GM18858 (cell line): ENCODE measurements around the gene CALD1.

Source experiments
- ATAC-seq: cut with Tn5 transposase; IDR thresholded peaks from one replicate; pipeline ENCODE4 v1.9.1; 2021; ENCODE audit not compliant: unreplicated experiment

CALD1 gene, protein sequence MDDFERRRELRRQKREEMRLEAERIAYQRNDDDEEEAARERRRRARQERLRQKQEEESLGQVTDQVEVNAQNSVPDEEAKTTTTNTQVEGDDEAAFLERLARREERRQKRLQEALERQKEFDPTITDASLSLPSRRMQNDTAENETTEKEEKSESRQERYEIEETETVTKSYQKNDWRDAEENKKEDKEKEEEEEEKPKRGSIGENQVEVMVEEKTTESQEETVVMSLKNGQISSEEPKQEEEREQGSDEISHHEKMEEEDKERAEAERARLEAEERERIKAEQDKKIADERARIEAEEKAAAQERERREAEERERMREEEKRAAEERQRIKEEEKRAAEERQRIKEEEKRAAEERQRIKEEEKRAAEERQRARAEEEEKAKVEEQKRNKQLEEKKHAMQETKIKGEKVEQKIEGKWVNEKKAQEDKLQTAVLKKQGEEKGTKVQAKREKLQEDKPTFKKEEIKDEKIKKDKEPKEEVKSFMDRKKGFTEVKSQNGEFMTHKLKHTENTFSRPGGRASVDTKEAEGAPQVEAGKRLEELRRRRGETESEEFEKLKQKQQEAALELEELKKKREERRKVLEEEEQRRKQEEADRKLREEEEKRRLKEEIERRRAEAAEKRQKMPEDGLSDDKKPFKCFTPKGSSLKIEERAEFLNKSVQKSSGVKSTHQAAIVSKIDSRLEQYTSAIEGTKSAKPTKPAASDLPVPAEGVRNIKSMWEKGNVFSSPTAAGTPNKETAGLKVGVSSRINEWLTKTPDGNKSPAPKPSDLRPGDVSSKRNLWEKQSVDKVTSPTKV

DNA sequence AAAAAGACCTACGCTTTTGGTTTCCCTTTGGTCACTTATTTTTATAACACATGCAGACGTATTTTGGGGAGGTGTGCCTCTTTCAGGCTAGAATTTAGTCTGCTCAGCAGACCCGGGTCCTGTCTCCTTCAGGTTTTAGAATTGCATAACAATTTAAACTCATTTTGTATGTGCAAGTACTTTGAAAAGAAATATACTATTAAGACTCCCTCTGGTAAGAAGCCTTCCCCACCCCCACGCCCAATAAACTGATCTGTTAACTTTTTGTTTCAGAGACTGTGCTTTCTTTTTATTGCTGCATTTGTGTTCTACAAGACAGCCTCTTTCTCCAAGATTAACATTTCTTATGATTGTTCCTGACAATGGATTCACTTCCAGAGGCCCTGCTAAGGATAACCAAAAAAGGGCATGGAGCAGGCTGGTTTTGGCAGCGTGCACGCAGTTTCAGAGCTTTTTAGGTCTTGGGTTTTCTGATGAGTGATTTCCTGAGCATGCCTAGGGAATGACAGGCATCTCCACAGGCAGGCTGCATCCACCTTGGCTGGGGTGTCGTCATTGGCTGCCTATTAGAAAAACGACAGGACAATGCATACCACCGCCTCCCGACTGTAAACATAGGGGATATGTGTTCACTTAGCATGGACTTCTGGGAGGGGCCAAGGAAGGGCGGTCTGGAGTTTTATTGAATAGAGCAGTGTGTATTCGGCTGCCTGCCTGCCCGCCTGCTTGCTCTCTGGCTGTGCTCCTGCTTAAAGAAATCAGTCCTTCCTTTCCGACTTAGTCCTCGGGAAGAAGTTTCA lies at the start of gene CALD1:
CALD1 (plus strand) TSS at position 694 of the 800 bp plus-strand sequence. CDS start 88,100 bp downstream, outside the sequence.
- no peak for ATAC-seq

DNA sequence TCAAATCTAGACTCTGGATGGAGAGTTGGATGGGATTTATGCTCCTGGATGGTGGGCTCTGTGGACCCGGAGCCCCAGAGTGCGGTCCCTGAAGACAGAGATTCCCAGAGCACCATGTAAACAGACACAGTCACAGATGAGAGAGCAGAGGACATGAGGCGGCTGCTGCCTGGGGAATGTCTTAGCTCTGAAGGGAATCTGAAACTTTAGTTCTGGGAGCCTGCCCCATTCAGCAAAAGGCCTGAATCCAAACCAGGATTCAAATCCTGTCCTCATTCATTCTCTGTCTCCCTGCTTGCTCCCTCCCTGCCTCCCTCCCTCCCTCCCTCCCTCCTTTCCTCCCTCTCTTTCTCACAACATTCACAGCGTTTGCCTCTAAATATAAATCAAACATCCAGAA lies 49.5 kb upstream of the CALD1 start:
- ATAC-seq = no peak

DNA sequence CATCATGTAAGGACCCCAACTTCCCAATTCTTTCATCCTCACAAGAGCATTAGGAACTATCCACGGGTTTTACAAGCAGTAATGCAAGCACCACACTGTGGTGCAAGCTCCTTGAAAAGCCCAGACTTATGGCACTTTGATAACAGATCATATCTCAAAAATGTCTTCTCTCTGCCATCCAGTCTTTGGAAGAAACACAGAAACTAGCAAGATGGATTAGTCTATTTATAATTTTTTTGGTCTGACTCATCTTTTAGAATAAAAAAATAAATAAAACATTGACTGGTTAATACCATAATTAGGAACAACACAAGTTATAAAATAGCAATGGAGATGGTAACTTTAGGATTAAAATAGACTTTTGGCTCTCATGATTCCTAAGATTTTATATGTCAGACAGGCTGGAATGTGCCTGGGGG lies 49.0 kb upstream of the CALD1 start:
- ATAC-seq = no peak

DNA sequence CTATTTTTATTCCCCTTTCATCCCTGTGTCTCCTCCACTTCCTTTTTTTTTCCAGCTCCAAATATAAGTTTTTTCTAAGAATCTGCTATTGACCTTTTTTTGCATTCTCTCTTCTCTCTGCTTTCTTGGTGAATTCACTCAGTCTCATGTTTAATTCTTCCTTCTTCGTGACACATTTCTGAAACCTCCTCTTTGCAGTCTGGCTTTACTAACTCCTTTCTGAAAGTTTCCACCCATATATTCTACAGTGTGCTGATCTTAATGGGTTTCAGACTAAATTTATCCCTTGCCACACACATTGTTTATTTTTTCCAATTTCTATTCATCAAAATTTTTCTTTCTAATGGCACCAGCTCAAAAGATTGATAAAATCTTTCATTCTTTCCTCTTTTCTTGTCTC lies 47.8 kb upstream of the CALD1 start:
- ATAC-seq = no peak

DNA sequence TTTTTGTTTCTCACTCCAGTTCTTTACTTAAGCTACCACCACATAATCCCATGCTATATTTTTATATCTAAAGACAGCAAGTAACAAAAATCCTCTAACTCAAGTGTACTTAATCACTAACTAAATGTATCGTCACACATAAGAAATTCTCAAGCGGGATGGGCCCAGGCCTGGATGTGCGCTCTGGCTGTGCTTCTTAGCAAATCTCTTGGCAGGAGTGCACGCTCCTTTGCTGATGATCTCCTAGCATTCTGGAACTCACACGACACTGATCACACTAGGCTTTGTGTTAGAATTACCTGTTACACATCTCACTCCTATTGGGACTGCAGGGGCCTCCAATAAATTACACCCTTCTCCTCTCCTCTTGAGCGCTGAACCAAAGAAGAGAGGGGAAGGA lies 46.7 kb upstream of the CALD1 start:
- no peak for ATAC-seq

DNA sequence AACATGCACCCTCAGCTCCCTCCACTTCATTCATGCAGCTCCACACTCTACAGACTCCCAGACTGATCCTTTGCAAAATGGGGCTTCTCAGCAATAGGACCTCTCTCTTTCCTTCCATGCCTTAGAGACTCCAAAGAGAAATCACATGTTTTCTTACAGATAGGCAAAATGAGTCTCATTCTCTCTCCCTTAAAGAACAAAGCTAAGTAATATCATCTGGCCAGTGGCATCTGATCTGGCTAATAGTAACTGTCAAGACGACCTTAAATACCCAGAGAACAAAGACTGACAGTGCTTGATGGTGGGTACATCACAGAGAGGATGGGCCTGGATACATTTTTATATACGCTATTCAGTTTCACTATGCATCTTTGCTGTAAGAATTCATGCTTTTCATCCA lies 43.1 kb upstream of the CALD1 start:
- ATAC-seq = no peak

DNA sequence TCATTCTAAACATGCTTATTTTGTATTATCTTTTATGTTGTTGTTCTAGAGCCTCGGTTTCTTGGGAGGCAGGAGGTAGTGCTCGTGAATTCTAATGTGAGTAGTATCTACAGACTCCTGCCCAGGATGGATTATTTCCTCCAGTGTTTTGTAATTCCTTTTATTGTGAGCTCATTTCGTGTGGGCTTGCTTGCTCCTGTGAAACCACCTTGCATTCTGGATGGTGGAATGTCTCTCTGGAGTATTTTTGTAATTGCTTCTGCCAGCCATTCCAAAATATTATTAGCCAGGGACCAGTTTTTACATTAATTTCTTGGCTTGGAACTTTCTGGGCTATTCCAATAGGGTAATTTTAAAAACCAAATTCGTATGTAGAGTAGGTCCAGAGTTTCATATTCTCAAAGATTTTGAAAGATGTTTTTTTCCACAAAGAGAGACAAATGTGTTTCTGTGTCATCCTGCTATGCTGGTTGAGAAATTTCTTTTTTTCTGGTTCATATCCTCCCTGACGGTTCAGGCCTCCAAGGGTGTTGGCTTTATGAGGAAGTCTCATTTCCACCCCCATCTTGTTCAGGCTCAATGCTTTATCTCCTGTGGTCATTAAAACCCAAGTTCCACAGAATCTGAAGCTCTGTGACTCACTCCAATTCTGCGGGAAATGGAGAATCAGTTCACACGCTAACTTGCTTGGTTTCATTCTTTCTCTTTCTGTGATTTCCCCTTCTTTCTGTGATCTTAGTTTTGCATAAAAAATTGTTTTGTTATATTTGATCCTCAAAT lies 41.7 kb upstream of the CALD1 start:
- ATAC-seq = no peak

DNA sequence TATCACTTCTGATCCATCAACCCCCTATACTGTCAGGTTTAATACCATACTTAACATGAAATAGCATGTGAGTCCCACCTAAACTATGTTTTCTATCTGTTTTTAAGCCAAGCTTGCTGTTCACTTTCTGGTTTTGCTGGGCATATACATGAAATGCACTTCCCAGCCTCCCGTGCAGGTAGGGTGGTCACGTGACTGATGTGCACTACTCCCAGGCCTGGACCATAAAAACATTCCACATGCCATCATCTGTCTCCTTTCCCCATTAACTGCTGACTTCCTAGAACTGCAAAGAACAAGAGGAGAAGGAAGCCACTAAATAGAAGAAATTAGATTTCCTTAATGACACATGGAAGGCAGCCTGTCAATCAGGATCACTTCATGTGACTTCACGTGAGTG lies 40.1 kb upstream of the CALD1 start:
- ATAC-seq = no peak

DNA sequence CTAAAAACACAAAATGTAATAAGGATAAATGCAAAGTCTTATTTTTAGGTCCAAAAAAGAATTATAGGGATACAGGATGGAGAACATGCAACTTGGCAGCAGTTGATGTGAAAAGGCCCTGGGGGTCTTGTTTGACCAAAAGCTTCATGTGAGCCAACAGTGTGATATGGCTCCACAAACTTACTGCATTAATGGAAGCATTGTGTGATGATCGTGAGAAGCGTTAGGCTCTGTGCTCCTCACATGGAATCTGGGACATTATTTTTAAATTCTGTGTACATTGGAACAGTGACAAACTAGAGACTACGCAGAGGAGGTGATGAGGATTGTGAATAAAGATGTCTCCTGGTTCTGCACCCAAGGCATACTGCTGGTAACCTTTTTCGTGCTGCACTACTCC lies 39.1 kb upstream of the CALD1 start:
- no peak for ATAC-seq

DNA sequence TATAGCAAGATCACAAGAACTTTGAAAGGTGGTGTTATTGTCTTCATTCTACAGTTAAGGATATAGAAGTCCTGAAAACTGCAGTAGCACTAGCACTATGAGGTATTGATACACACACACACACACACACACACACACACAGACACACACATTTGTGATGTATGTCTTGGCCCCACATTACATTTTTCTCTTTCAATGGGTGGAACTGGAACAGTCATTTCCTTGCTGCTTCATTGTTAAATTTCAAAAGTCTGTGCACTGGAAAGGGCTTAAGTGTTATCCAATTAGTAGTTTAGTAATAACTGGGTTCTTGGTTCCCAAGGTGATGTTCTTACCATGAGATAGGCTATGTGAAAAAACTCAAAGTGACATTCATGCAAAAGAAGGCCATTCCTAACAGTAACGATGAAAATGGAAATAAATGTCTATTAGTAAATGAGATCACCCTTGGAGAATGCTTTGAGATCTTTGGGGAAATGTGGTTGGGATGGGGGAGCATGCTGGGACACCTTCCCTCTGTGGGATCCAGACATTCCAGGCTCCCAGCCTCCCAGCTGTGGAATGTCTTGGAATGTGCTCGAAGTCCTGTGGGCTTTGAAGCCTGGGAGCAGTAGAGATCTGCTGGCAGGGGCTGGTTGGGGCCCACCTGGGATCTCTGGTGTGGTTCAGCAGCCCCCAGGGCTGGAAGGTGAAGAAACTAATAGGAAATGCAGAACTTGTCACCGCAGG lies 37.4 kb upstream of the CALD1 start:
- no peak for ATAC-seq

DNA sequence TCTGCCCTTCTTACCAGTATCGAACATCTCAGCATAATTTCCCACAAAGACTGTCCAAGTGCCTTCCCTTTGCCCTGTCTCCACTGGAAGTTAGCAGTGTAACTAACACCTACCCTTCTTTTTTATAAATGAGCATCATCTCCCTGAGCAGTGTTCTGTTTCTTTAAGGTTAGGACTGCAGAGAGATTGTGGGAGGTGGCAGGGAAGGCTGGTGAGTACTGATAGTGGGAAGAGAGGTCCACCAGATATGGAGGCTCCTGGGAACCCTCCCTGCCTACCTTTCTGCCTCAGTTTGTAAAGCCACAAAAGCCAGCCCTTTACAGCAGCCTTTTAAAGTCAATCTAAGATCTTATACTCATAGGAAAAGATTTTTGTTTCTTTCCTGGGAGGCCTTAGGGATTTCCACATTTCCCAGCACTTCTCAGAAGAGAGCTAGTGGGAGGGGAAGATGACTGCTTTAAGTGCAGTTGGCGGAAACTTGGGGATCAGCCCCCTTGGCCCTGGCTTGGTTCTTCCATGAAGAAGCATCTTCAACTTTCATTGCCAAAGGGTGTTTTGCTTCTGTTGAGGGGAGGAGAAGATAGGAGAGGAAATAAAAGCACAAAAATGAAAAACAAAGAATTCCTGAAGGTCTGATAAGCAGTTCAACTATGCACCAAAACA lies 36.6 kb upstream of the CALD1 start:
- no peak for ATAC-seq

DNA sequence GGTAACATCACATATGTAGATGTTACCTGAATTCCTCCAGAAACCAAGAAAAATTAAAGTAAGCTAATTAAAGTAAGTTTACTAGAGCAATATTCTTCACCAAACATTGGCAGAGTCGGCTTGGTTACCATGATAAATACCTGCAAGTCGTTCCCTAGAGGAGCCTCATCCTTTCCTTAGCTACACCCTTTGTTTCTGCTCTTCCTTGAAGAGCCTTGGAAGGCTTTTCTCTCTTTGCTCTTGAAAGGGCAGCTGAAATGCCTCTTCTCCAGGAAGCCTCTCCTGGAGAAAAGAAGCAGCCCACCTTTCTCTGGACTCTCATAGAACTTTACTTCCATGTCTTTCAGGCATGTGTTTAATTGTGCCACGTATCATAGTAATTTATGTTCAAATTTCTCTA lies 34.9 kb upstream of the CALD1 start:
- ATAC-seq = no peak

DNA sequence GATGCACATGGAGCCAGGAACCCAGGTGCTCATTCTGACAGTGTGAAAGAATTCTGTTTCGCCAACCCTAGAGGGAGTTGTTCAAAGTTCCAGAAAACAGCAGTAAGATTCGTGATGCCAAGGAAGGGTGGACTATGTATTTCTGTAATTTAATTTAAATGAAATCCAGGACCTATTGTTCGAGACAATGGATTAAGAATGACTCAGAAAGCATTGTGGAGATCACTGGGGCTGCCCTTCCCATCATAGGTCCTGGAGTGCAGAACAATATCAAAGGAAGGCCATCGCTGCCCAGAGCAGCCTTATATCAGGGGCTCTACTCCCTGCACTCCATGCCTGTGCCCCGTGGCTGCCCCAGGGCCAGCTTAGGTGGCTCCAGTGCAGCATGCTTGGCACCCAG lies 32.1 kb upstream of the CALD1 start:
- ATAC-seq = no peak

DNA sequence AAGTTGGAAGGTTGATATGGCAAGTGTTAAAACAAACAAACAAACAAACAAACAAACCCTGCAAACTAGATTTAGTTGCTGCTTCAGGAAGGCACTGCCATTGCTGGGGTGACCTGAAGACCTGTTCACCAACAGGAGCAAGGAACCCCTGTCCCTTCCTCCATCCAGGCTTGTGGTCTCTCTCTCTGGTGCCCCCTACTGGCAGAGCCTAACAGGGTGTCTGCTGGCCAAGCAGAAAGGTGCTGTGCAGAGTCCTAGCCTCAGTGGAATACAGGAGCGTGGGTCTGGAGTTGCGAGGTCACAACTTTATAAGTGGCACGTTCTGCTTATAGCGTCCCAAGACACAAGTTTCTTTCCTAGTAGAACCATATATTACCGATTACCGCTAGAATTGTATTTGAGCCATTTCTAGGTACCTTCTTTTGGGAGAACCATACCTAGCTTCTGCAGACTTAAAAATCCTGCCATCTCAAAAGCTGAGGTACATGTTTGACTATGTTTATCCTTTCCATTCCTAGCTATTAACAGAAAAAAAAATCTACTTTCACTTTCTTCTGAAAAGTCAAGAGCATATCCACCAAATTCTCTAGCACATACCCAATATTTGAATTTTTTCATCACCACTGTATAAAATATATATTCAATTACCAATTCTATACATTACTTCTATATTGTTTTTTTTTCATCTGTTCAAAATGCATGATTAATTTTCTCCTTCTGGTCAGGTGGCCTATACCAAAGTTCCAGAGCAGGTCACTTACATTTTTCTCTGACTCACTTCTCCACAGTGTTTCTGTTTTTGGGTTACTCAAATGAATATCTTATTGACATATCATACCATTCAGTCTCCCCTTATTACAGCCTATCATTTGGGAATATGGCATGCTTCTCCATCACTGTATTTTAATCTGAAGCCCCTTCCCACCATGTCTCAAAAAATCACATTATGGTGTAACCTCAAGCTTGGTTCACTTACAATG lies 29.1 kb upstream of the CALD1 start:
- peak; percentile 58 for ATAC-seq

DNA sequence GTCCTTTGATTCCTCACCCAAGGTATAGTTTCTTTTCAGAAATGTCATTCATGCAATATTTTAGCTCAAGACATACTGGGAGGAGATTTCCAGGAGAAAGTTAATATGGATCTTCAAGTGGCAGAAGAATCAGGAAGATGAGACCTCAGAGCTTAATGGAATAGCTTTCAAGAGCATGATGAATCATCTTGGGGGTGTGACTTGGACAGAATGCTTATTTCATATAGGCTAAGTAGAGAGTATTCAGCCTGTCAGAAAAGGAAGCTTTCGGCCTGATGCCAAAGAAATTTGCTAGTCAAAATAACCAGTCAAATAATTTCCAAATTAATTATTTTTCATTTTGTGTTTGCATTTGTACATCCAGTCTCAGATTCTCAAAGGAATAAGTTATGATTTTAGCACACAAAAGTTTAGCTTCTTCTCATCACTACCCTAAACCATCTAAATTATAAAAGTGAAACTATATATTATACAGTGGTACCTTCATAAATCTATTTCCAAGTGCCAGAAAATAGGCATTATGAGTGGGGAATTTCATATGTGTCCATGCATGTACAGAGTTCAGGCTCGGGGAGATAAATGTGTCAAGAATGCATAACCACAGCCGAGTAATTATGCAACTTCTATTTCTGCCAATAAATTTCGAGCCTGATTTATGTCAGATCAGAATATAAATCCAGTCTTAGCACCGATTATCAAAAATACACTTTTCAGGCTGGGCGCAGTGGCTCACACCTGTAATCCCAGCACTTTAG lies 27.3 kb upstream of the CALD1 start:
- no peak for ATAC-seq

DNA sequence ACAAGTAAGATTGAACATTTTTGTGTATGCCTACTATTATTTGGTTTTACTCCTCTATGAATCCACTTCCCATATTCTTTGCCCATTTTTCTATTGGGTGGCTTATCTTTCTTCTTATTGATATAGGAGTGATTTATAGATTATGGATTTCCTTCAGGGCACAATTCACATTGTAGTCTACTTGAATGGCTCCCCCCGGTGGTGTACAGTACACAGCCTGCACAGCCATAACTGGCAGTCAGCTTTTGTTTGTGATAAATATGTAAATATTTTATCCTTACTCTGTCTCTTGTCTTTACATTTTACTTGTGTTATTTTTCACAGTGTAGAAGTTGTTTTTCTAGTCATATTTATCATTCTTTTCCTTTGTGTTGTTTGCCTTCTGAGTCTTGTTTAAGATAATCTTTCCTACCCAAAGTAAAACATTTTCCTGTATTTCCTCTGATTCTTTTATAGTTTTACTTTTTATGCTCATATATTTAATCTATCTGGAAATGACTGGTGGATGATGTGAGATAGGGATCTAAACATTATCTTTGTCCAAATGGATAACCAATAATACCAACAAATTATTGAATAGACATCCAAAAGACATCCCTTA lies 23.9 kb upstream of the CALD1 start:
- no peak for ATAC-seq

DNA sequence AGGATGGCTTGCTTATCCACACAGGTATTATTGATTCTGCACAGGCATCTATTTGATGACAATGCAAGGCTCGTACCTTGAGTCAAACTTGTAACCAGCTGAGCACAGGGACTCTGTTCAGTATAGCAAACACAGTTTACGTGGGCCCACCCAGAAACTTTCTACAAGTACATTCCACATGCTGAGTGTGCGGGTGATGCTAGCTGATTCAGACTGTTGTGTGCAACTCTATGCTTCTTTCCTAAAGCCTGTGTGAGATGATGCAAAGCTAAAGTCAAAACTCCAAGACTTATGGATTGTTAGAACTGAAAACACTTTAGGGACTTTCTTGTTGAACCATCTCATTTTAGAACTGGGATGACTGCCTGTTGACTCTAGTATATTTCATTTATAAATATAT lies 21.5 kb upstream of the CALD1 start:
- no peak for ATAC-seq
